ENCODE data around the gene ZFYVE1.
"Not testable (repeated sequence)": the region's sequence is repeated elsewhere in the genome, so short reads cannot be mapped to it uniquely, and the experiment has no call there.

Gene ZFYVE1

GRCh38 chr14:73008501-73008900 is 18.4 kb downstream of the ZFYVE1 start:
- Histone ChIP-seq H3K9ac (ENCODE audit: low read length) (no peak overlapping the region), H2AFZ (ENCODE audit: low read length) (no peak overlapping the region), H4K20me1 (ENCODE audit: insufficient read depth, low read length) (no peaks in the 10 kb centered on the region), H3K4me2 (ENCODE audit: low read depth, low read length) (no peak overlapping the region), H3K36me3 (replicated peaks; ENCODE audit: insufficient read depth, low read length) (no peaks in the 10 kb centered on the region), H3K27ac (ENCODE audit: low read length) (no peak overlapping the region), H3K9me2 (replicated peaks; ENCODE audit: insufficient read depth, low read length) (no peaks in the 10 kb centered on the region), H3K4me1 (ENCODE audit: low read length) (peaks cover under 1% of the 10 kb centered on the region; the same call in 1 of the 2 replicates), H3K79me2 (ENCODE audit: low read length) (peaks cover 9% of the 10 kb centered on the region), H3F3A (ENCODE audit: insufficient read depth, low read length) (no peaks in the 10 kb centered on the region), H3K4me3 (ENCODE audit: low read length) (no peak overlapping the region), H3K27me3 (replicated peaks; ENCODE audit: insufficient read depth, low read length) (no peaks in the 10 kb centered on the region), H3K9me3 (replicated peaks; ENCODE audit: insufficient read depth, low read length) (no peaks in the 10 kb centered on the region)
- TF ChIP-seq CTCF (IDR thresholded peaks at IDR 0.05; ENCODE audit: low read length) (no peak), EZH2 (optimal IDR thresholded peaks at IDR 0.05; ENCODE audit: low read depth, low read length) (no peak), EZH2phosphoT487 (IDR thresholded peaks at IDR 0.05; ENCODE audit: low read length) (no peak)
- no peak for DNase-seq

GRCh38 chr14:73007835-73008234 is 19.1 kb downstream of the ZFYVE1 start:
- no peaks in the 10 kb centered on the region for H3K36me3 ChIP-seq (replicated peaks; ENCODE audit: insufficient read depth, low read length)
- TF ChIP-seq CTCF (IDR thresholded peaks at IDR 0.05; ENCODE audit: low read length), result no peak
- TF ChIP-seq EZH2phosphoT487 (IDR thresholded peaks at IDR 0.05; ENCODE audit: low read length), result no peak
- no peak for TF ChIP-seq EZH2 (optimal IDR thresholded peaks at IDR 0.05; ENCODE audit: low read depth, low read length)
- H3K9me3 ChIP-seq (replicated peaks; ENCODE audit: insufficient read depth, low read length), result no peaks in the 10 kb centered on the region
- H4K20me1 ChIP-seq (ENCODE audit: insufficient read depth, low read length), result no peaks in the 10 kb centered on the region
- H3K27me3 ChIP-seq (replicated peaks; ENCODE audit: insufficient read depth, low read length), result no peaks in the 10 kb centered on the region
- H3K4me3 ChIP-seq (ENCODE audit: low read length), result no peak overlapping the region
- no peaks in the 10 kb centered on the region for H3F3A ChIP-seq (ENCODE audit: insufficient read depth, low read length)
- DNase-seq, result no peak
- peaks cover 6% of the 10 kb centered on the region for H3K79me2 ChIP-seq (ENCODE audit: low read length)
- no peaks in the 10 kb centered on the region for H3K4me1 ChIP-seq (ENCODE audit: low read length)
- no peak overlapping the region for H3K4me2 ChIP-seq (ENCODE audit: low read depth, low read length)
- H3K9me2 ChIP-seq (replicated peaks; ENCODE audit: insufficient read depth, low read length), result no peaks in the 10 kb centered on the region
- H3K27ac ChIP-seq (ENCODE audit: low read length), result no peak overlapping the region
- H3K9ac ChIP-seq (ENCODE audit: low read length), result no peak overlapping the region
- no peak overlapping the region for H2AFZ ChIP-seq (ENCODE audit: low read length)

- DNase-seq; H3K4me2 ChIP-seq (ENCODE audit: low read depth, low read length); H3K9me3 ChIP-seq (replicated peaks; ENCODE audit: insufficient read depth, low read length); H4K20me1 ChIP-seq (ENCODE audit: insufficient read depth, low read length); H3K27ac ChIP-seq (ENCODE audit: low read length); H3K36me3 ChIP-seq (replicated peaks; ENCODE audit: insufficient read depth, low read length); H3K9ac ChIP-seq (ENCODE audit: low read length); H3F3A ChIP-seq (ENCODE audit: insufficient read depth, low read length); H2AFZ ChIP-seq (ENCODE audit: low read length); H3K4me1 ChIP-seq (ENCODE audit: low read length); H3K79me2 ChIP-seq (ENCODE audit: low read length); H3K9me2 ChIP-seq (replicated peaks; ENCODE audit: insufficient read depth, low read length); H3K4me3 ChIP-seq (ENCODE audit: low read length); H3K27me3 ChIP-seq (replicated peaks; ENCODE audit: insufficient read depth, low read length): not testable (repeated sequence)
Measured at GRCh38 chr14:73004641-73005040, 22.3 kb downstream of the ZFYVE1 start.

GRCh38 chr14:73003681-73004080 is 23.2 kb downstream of the ZFYVE1 start:
- TF ChIP-seq CTCF (IDR thresholded peaks at IDR 0.05; ENCODE audit: low read length) (no peak), EZH2 (optimal IDR thresholded peaks at IDR 0.05; ENCODE audit: low read depth, low read length) (no peak), EZH2phosphoT487 (IDR thresholded peaks at IDR 0.05; ENCODE audit: low read length) (no peak)
- Histone ChIP-seq H3K9me2 (replicated peaks; ENCODE audit: insufficient read depth, low read length) (no peaks in the 10 kb centered on the region), H2AFZ (ENCODE audit: low read length) (no peak overlapping the region), H3K27me3 (replicated peaks; ENCODE audit: insufficient read depth, low read length) (no peaks in the 10 kb centered on the region), H3F3A (ENCODE audit: insufficient read depth, low read length) (no peaks in the 10 kb centered on the region), H3K36me3 (replicated peaks; ENCODE audit: insufficient read depth, low read length) (no peaks in the 10 kb centered on the region), H3K27ac (ENCODE audit: low read length) (no peak overlapping the region), H3K4me3 (ENCODE audit: low read length) (no peak overlapping the region), H3K9me3 (replicated peaks; ENCODE audit: insufficient read depth, low read length) (no peaks in the 10 kb centered on the region), H3K4me1 (ENCODE audit: low read length) (no peaks in the 10 kb centered on the region), H3K4me2 (ENCODE audit: low read depth, low read length) (no peak overlapping the region), H4K20me1 (ENCODE audit: insufficient read depth, low read length) (no peaks in the 10 kb centered on the region), H3K79me2 (ENCODE audit: low read length) (peaks cover 5% of the 10 kb centered on the region), H3K9ac (ENCODE audit: low read length) (no peak overlapping the region)
- DNase-seq, result no peak
